Colonic mucosa (tissue), 4 donors: ENCODE results near the gene PFN3. TPM values are rescaled to one million over a fixed set of nuclear protein-coding genes. Genes with fewer than 3 reads are reported as not detected.
"Not testable (repeated sequence)": the region's sequence is repeated elsewhere in the genome, so short reads cannot be mapped to it uniquely, and the experiment has no call there.

ENCODE experiments used
- DNase-seq: peaks from one replicate; pipeline ENCODE4 v3.0.0-alpha.2; 2020
- H3K27ac ChIP-seq: fragments of 200-600 bp; one replicate; pipeline ENCODE4 v1.8.0; 2021
- H3K27me3 ChIP-seq: fragments of 200-600 bp; one replicate; pipeline ENCODE4 v1.8.0; 2021
- H3K36me3 ChIP-seq: fragments of 200-600 bp; one replicate; pipeline ENCODE4 v1.8.0; 2021
- H3K4me1 ChIP-seq: fragments of 200-600 bp; one replicate; pipeline ENCODE4 v1.8.0; 2021; ENCODE audit warnings: mild to moderate bottlenecking
- H3K4me3 ChIP-seq: fragments of 200-600 bp; one replicate; pipeline ENCODE4 v1.8.0; 2021
- H3K9ac ChIP-seq, 2 donors: one replicate each; pipeline ENCODE4 v1.7.0; 2013; ENCODE audit warnings: control low read depth in 2 of 2, low read depth in 2 of 2, low read length in 2 of 2
- H3K9me3 ChIP-seq: fragments of 200-600 bp; one replicate; pipeline ENCODE4 v1.8.0; 2021
- intact Hi-C: fragments of 100-400 bp; cut with DNase I; formaldehyde crosslinking; loops from one replicate; pipeline ENCODE4 v1.14.1; 2022
- total RNA-seq, 2 donors: library from RNA; stranded (reverse); fragmentation: NEBNext Ultra II Directional in 1 of 2; extraction: Animal tissue kit (Norgen Biotek cat#: 25700) in 1 of 2; gene quantifications; one replicate each; pipeline ENCODE4 v1.2.1, GENCODE V29; 2021
- TF ChIP-seq, protein P1 (sequence below): fragments of 200-600 bp; IDR thresholded peaks from one replicate; pipeline ENCODE4 v1.8.0; 2022; ENCODE audit warnings: antibody characterized with exemption, mild to moderate bottlenecking
- donor health status: healthy.
- donor health status: DM: no; HTN: no; CAD: no.
- donor health status: DM: no; HTN: no; CAD: no.

Gene PFN3
- total RNA-seq, 2 donors from 2014 or later = not detected

DNA sequence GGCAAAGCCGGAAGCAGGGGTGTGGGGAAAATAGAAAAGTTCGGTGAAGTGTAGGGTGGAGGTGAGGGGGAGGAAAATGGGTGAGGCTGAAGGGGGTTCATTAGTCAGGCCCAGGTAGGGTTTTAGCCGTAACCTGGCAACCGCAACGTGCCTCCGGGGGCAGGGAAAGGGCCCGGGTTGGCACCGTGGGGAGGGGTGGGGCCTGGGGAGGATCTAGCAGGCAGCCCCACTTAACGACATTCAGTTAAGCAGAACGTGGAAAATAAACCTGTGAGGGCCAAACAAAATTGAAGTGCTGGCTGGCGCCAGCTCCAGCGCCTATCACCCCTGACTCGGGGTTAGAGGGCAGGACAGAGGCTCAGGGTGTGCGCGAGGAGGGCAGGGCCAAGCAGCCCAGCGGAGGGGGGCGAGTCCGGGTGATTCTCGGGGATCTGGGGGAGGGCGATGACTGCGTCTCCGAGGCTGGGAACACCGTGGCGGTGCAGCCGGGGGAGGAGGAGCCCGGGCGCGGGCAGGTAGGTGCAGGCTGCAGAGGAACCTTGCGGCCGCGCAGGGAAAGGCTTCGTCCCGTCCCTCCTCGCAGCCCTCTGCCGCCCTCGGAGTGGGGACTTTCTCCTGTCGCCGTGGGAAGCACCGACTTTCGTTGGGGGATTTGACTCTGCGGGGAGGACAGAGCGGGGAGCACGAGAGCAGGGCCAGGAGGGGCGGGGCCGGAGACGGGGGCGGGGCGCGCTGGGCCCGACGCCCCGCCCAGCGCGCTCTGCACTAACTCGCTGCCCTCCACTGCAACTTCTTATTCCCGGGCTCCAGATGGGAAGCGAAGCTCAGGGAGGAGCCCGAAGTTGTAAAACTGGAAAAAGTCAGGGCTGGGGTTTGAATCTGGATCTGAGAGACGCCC, 37.6 kb downstream of the PFN3 start:
- peak overlapping the region; percentile 72 for H3K27ac ChIP-seq
- DNase-seq = peak; percentile 83
- H3K4me3 ChIP-seq = peak overlapping the region; percentile 58
- H3K27me3 ChIP-seq = no peaks in the 10 kb centered on the region
- H3K36me3 ChIP-seq = no peaks in the 10 kb centered on the region
- intact Hi-C loops = no loop called here
- peak overlapping the region; percentile 59 to 72 for H3K9ac ChIP-seq
- TF ChIP-seq, protein P1, sequence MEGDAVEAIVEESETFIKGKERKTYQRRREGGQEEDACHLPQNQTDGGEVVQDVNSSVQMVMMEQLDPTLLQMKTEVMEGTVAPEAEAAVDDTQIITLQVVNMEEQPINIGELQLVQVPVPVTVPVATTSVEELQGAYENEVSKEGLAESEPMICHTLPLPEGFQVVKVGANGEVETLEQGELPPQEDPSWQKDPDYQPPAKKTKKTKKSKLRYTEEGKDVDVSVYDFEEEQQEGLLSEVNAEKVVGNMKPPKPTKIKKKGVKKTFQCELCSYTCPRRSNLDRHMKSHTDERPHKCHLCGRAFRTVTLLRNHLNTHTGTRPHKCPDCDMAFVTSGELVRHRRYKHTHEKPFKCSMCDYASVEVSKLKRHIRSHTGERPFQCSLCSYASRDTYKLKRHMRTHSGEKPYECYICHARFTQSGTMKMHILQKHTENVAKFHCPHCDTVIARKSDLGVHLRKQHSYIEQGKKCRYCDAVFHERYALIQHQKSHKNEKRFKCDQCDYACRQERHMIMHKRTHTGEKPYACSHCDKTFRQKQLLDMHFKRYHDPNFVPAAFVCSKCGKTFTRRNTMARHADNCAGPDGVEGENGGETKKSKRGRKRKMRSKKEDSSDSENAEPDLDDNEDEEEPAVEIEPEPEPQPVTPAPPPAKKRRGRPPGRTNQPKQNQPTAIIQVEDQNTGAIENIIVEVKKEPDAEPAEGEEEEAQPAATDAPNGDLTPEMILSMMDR = no peak
- no peaks in the 10 kb centered on the region for H3K9me3 ChIP-seq
- H3K4me1 ChIP-seq = peaks cover 7% of the 10 kb centered on the region

DNA sequence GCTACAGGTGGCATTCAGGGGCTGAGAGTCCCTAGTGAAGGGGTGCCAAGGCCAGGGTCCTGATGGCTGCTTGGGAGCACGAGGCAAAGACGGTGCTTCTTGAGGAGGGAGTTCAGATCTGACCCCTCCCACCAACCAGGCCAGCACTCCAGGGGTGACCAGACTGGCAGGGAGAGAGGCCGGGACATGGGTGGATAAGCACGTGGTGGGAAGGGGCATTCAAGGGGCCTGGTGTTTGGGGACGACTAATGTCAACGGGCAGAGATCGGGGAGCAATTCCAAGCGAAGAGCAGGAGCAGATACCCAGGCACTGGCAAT, 38.2 kb downstream of the PFN3 start:
- no peak overlapping the region for H3K4me3 ChIP-seq
- no peak overlapping the region for H3K27ac ChIP-seq
- H3K4me1 ChIP-seq = peaks cover 7% of the 10 kb centered on the region
- no peaks in the 10 kb centered on the region for H3K27me3 ChIP-seq
- H3K36me3 ChIP-seq = no peaks in the 10 kb centered on the region
- DNase-seq = no peak
- intact Hi-C loops = no loop called here
- TF ChIP-seq, protein P1 = no peak
- no peaks in the 10 kb centered on the region for H3K9me3 ChIP-seq
- peak overlapping the region; percentile 50 to 59 for H3K9ac ChIP-seq

DNA sequence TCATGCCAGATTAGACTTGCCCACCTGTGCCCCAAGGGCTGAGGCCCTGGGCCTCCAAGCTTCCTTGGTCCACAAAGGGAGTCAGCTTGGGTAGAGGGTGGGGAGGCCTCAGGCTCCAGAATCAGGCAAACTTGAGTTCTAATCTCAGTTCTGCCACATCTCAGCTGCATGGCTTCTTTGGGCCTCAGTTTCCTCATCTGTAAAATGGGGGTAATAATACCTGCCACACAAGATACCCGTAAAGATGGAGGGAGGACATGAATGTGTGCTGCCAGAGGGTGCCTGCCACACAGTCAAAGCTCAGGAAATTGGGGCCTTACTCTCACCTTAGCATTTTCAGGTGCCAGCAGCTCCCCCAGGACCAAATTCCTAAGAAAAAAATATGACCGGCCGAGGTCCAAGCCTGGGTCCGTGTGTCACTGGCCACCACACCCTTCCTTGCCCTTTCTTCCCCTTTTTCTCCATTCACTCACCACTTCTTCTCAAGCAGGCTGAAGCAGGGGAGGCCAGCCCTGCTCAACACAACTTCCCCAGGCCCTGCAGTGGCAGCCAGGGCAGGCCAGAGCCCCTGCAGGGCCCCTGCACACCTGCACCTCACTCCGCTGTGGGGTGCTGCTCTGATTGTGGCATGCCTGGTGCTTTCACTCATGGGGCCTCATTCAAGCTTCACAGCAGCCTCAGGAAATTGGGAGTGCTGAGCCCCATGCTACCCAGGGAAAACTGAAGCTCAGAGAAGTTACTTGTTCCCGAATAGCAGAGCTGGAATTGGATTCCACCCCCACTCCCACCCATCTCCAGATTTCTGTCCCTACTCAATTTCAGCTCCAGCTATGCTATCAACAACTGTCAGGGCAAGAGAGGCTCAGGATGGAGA, 38.8 kb downstream of the PFN3 start:
- Histone ChIP-seq H3K4me3 (no peak overlapping the region), H3K9ac (peak overlapping the region in 1 of 2 donors; percentile 50), H3K4me1 (peaks cover 7% of the 10 kb centered on the region), H3K27ac (no peak overlapping the region), H3K27me3 (no peaks in the 10 kb centered on the region), H3K9me3 (no peaks in the 10 kb centered on the region), H3K36me3 (no peaks in the 10 kb centered on the region)
- TF ChIP-seq, protein P1 = no peak
- intact Hi-C loops = no loop called here
- no peak for DNase-seq

DNA sequence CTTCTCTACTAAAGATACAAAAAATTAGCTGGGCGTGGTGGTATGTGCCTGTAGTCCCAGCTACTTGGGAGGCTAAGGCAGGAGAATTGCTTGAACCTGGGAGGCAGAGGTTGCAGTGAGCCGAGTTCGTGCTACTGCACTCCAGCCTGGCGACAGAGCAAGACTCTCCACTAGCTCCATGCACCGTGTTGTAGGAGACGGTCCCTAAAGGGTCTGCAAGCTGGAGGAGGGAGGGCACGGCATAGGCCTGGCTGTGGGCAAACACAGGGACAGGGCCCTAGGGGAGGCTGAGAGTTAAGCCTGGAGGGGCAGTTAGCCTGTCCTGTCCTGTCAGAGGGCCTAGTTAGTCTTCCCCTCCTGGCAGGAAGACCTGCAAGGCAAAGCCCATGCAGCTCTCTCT, 39.7 kb downstream of the PFN3 start:
- H3K27me3 ChIP-seq, H3K4me1 ChIP-seq, H3K4me3 ChIP-seq, H3K36me3 ChIP-seq, H3K27ac ChIP-seq, H3K9ac ChIP-seq, DNase-seq, H3K9me3 ChIP-seq, intact Hi-C loops: not testable (repeated sequence)

DNA sequence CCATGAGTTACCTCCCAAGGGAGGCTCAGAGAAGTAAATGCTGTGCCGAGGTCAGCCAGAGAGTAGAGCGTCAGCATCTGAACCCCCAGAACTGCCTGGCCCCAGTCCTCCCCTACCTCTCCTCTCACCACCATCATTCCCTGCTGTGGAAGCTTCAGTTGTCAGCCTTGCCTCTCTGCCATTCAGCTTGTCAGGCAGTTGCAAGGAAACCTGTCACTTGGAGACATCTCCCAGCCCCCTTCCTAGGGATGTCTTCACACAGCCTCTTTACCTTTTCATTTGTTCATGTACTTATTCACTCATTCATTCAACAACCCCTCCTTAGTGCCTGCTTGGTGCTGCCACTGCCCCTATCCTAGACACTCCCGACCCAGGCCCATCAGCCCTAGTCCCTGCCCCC, 40.6 kb downstream of the PFN3 start:
- H3K36me3 ChIP-seq = no peaks in the 10 kb centered on the region
- H3K27me3 ChIP-seq = no peaks in the 10 kb centered on the region
- TF ChIP-seq, protein P1 = no peak
- no peak for DNase-seq
- intact Hi-C loops = no loop called here
- H3K27ac ChIP-seq = no peak overlapping the region
- peaks cover 7% of the 10 kb centered on the region for H3K4me1 ChIP-seq
- H3K9ac ChIP-seq = no peak overlapping the region
- no peaks in the 10 kb centered on the region for H3K9me3 ChIP-seq
- H3K4me3 ChIP-seq = no peak overlapping the region
